Immature natural killer cell (primary cell): Measurements from ENCODE around the gene EPHA3. TPM values are rescaled to one million over a fixed set of nuclear protein-coding genes. Genes with fewer than 3 reads are reported as not detected.

Experiments used
- DNase-seq, 3 donors: peaks; one replicate each; pipeline ENCODE4 v3.0.0; 2022; ENCODE audit warnings: mixed read lengths in 1 of 3
- H3K27ac Mint-ChIP-seq, 6 donors: one replicate each; pipeline ENCODE4 v1.8.0; 2020; ENCODE audit warnings: mixed read lengths in 6 of 6, mild to moderate bottlenecking in 5 of 6, inconsistent platforms in 4 of 6, moderate library complexity in 3 of 6
- H3K27me3 Mint-ChIP-seq, 3 donors: one replicate each; pipeline ENCODE4 v1.8.0; 2020 to 2021; ENCODE audit warnings: low read depth in 3 of 3, mild to moderate bottlenecking in 3 of 3, mixed read lengths in 3 of 3, moderate library complexity in 3 of 3, inconsistent platforms in 1 of 3
- H3K36me3 Mint-ChIP-seq, 3 donors: one replicate each; pipeline ENCODE4 v1.8.0; 2020; ENCODE audit warnings: mixed read lengths in 3 of 3, inconsistent platforms in 2 of 3, mild to moderate bottlenecking in 2 of 3
- H3K4me1 Mint-ChIP-seq, 2 donors: one replicate each; pipeline ENCODE4 v1.8.0; 2020; ENCODE audit warnings: inconsistent platforms in 2 of 2, mild to moderate bottlenecking in 2 of 2, mixed read lengths in 2 of 2, moderate library complexity in 1 of 2
- H3K4me3 Mint-ChIP-seq, 5 donors: one replicate each; pipeline ENCODE4 v1.8.0; 2020; ENCODE audit warnings: mild to moderate bottlenecking in 5 of 5, mixed read lengths in 5 of 5, inconsistent platforms in 3 of 5, moderate library complexity in 3 of 5
- H3K9me3 Mint-ChIP-seq, 6 donors: one replicate each; pipeline ENCODE4 v1.8.0; 2020; ENCODE audit warnings: mild to moderate bottlenecking in 6 of 6, mixed read lengths in 6 of 6, inconsistent platforms in 4 of 6, moderate library complexity in 3 of 6
- polyA plus RNA-seq, 3 donors: library from polyadenylated mRNA; unstranded; fragments of 300-500 nt; fragmentation: Illumina TruSeq; gene quantifications; one replicate each; pipeline ENCODE4 v1.2.3, GENCODE V29; 2021

Gene EPHA3
- polyA plus RNA-seq, 3 donors from 2014 or later: not detected

DNA sequence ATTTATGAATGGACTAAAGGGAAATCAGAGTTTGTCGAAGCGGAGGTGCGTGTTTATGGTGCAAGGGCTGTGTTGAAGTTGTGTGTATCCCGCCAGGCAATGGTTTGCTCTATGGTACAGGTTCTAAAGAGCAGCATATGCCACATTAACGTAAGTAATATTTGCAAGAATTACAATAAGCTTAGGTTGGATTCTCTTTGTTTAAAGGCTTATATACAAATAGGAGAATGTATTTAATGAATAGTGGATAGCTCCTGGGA lies 800 bp downstream of the EPHA3 start:
- Mint-ChIP-seq H3K27ac (no peak overlapping the region), H3K4me1 (peaks cover 0 to 12% of the 10 kb centered on the region in 2 donors), H3K4me3 (no peak overlapping the region), H3K9me3 (peaks cover 0 to 28% (median 7%) of the 10 kb centered on the region in 6 donors), H3K27me3 (peaks cover 0 to 1% (median 0%) of the 10 kb centered on the region in 3 donors), H3K36me3 (no peaks in the 10 kb centered on the region)
- DNase-seq: no peak

GRCh38 chr3:89113344-89113743 lies 5.9 kb downstream of the EPHA3 start:
- no peaks in the 10 kb centered on the region for H3K36me3 Mint-ChIP-seq
- no peak overlapping the region for H3K4me3 Mint-ChIP-seq
- peaks cover 0 to 7% (median 0%) of the 10 kb centered on the region in 3 donors for H3K27me3 Mint-ChIP-seq
- no peak for DNase-seq
- H3K9me3 Mint-ChIP-seq: peaks cover 0 to 20% (median 7%) of the 10 kb centered on the region in 6 donors
- H3K27ac Mint-ChIP-seq: no peak overlapping the region
- no peaks in the 10 kb centered on the region for H3K4me1 Mint-ChIP-seq

DNA sequence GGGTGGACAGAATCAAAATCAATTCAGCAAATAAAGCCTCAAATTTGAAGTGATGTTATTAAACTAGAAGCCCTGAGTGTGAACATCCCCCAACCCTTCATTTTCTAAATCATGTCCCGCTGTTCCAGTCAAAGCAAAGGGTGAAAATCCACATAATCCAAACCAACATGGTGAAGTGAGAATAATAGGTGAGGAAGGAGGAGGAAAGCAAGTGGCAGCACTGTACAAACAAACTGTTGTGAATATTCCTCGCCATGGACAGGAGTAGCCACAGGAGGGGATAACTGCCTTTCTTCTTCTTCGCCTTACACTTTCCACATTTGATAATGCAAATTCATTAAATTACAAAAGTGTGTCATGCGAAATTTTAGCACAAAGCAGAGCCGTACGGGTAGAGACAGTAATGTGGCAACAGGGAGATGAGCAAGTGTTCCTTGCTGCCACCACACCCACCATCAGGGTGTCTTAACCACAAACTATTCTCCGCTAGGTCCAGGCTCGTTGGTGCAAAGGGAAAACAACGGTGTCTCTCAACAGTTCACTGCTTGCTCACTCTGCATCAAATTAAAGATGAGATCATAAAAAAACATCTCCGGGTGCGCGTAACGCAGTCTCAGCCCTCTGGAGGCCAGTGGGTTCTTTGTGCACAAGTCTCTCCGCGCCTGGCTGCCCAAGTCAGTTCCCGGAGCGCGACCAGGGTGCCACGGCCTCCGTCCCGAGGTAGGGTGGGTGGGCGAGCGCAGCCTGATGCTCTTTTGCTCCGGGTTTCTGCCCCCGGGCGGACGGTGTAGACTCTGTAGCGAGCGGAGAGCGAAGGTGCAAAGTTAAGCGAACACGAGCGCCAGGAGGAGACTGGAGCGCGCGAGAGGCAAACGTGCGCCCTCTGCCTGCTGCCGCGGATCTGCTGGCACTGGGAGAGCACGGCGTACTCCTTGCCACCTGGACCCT lies 6.7 kb downstream of the EPHA3 start:
- Mint-ChIP-seq H3K4me1 (no peaks in the 10 kb centered on the region), H3K27me3 (peaks cover 0 to 7% (median 0%) of the 10 kb centered on the region in 3 donors), H3K27ac (no peak overlapping the region), H3K36me3 (no peaks in the 10 kb centered on the region), H3K4me3 (no peak overlapping the region), H3K9me3 (peaks cover 0 to 20% (median 7%) of the 10 kb centered on the region in 6 donors)
- DNase-seq: no peak

DNA sequence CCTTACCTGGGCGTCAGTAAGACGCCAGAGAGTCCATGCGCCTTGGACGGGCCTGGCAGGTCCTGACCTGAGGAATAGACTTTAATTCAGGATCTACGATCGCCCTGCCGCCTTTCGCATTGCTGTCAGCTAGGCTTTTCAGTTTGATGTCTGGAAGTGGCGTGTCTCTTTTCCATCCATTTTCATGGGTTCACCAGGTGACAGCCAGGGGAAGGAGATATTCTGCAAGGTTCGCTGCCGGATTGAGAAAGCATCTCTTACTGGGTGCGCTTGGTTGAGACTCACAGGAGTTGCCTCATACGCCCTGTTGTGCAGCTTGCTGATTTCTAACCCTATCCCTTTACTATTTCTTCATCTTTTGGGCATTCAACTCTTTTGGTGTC lies 7.4 kb downstream of the EPHA3 start:
- no peaks in the 10 kb centered on the region for H3K4me1 Mint-ChIP-seq
- peaks cover 0 to 17% (median 7%) of the 10 kb centered on the region in 6 donors for H3K9me3 Mint-ChIP-seq
- H3K4me3 Mint-ChIP-seq: no peak overlapping the region
- DNase-seq: no peak
- H3K27ac Mint-ChIP-seq: no peak overlapping the region
- no peaks in the 10 kb centered on the region for H3K36me3 Mint-ChIP-seq
- peaks cover 0 to 7% (median 0%) of the 10 kb centered on the region in 3 donors for H3K27me3 Mint-ChIP-seq

DNA sequence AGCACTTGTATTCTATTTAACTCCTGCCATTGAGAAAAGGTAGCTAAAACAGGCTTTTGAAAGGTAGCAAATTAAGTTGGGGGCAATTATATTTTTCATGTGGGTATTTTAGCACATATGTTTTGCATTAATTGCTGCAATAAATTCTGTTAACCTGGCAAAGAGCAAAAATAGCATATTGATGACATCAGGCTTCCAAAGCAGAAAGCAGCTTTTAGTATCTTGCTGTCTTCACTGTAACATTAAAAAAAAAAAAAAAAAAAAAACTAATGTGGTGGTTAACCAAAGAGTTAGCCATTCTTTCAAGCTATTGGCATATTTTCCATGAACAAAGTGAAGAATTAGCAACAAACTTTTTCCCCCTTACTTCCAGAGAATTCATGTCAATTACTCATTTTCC lies 9.1 kb downstream of the EPHA3 start:
- Mint-ChIP-seq H3K4me3 (no peak overlapping the region), H3K36me3 (no peaks in the 10 kb centered on the region), H3K27me3 (peaks cover 0 to 7% (median 0%) of the 10 kb centered on the region in 3 donors), H3K4me1 (no peaks in the 10 kb centered on the region), H3K9me3 (peaks cover 2 to 18% (median 11%) of the 10 kb centered on the region in 6 donors), H3K27ac (no peak overlapping the region)
- no peak for DNase-seq

- no peak overlapping the region for H3K27ac Mint-ChIP-seq
- no peaks in the 10 kb centered on the region for H3K4me1 Mint-ChIP-seq
- no peak for DNase-seq
- no peaks in the 10 kb centered on the region for H3K36me3 Mint-ChIP-seq
- H3K4me3 Mint-ChIP-seq: no peak overlapping the region
- no peaks in the 10 kb centered on the region for H3K27me3 Mint-ChIP-seq
- H3K9me3 Mint-ChIP-seq: peaks cover 1 to 39% (median 16%) of the 10 kb centered on the region in 6 donors
Measured at GRCh38 chr3:89138048-89138447, 30.6 kb downstream of the EPHA3 start.

DNA sequence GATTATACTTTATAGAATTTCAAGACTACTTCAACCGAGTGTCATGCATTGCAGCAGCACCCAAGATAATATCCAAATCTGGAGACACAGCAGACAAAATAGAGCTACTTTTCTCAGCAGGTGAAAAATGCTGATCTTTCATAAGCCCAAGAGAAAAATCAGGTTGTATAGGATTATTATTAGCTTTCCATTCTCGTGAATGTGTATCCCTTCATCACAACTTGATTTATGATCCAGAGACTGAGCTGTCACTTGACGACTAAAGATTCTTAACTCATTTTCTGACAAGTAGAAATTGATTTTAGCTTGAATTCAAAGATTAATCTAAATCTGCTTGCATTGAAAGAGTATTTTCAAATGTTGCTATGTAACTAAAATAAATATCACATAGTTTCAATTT lies 32.4 kb downstream of the EPHA3 start:
- H3K4me1 Mint-ChIP-seq: no peaks in the 10 kb centered on the region
- no peak for DNase-seq
- no peaks in the 10 kb centered on the region for H3K36me3 Mint-ChIP-seq
- H3K4me3 Mint-ChIP-seq: no peak overlapping the region
- H3K9me3 Mint-ChIP-seq: peaks cover 0 to 36% (median 12%) of the 10 kb centered on the region in 6 donors
- H3K27ac Mint-ChIP-seq: no peak overlapping the region
- no peaks in the 10 kb centered on the region for H3K27me3 Mint-ChIP-seq

GRCh38 chr3:89144080-89144479 lies 36.7 kb downstream of the EPHA3 start:
- H3K27me3 Mint-ChIP-seq: no peaks in the 10 kb centered on the region
- no peaks in the 10 kb centered on the region for H3K36me3 Mint-ChIP-seq
- no peak overlapping the region for H3K4me3 Mint-ChIP-seq

GRCh38 chr3:89145995-89146394 lies 38.6 kb downstream of the EPHA3 start:
- DNase-seq: no peak
- H3K27ac Mint-ChIP-seq: no peak overlapping the region
- H3K36me3 Mint-ChIP-seq: no peaks in the 10 kb centered on the region
- H3K4me3 Mint-ChIP-seq: no peak overlapping the region
- no peaks in the 10 kb centered on the region for H3K27me3 Mint-ChIP-seq
- H3K9me3 Mint-ChIP-seq: peaks cover 5 to 33% (median 13%) of the 10 kb centered on the region in 6 donors
- no peaks in the 10 kb centered on the region for H3K4me1 Mint-ChIP-seq

More at GRCh38 chr3:89144080-89144479, 36.7 kb downstream of the EPHA3 start:
- H3K9me3 Mint-ChIP-seq: peaks cover 5 to 43% (median 12%) of the 10 kb centered on the region in 6 donors
- no peaks in the 10 kb centered on the region for H3K4me1 Mint-ChIP-seq
- DNase-seq: no peak
- no peak overlapping the region for H3K27ac Mint-ChIP-seq

DNA sequence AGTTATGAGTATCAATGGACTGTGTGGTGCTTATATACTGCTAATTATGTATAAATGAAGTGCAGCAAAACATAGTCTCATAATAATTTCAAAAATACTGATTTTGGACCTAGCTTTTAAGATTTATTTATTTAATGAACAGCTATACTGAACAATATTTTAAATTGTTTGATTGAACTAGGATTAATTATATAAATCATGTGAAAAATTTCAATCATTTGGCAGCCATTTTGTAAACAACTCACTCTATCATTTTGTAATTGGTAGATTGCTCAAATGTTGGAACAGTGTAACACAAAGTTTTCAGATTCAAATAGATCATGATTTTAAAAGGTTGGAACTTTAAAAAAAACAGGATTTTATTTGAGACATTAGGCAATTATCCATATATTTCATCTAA lies 47.0 kb downstream of the EPHA3 start:
- peaks cover 9 to 41% (median 13%) of the 10 kb centered on the region in 6 donors for H3K9me3 Mint-ChIP-seq
- H3K27me3 Mint-ChIP-seq: peaks cover 0 to 2% (median 0%) of the 10 kb centered on the region in 3 donors
- no peaks in the 10 kb centered on the region for H3K4me1 Mint-ChIP-seq
- no peak overlapping the region for H3K4me3 Mint-ChIP-seq
- H3K27ac Mint-ChIP-seq: no peak overlapping the region
- H3K36me3 Mint-ChIP-seq: no peaks in the 10 kb centered on the region
- no peak for DNase-seq

GRCh38 chr3:89155811-89156210 lies 48.4 kb downstream of the EPHA3 start:
- H3K36me3 Mint-ChIP-seq: no peaks in the 10 kb centered on the region
- no peak overlapping the region for H3K27ac Mint-ChIP-seq
- no peak for DNase-seq
- peaks cover 0 to 2% (median 0%) of the 10 kb centered on the region in 3 donors for H3K27me3 Mint-ChIP-seq
- H3K9me3 Mint-ChIP-seq: peaks cover 4 to 34% (median 12%) of the 10 kb centered on the region in 6 donors
- H3K4me1 Mint-ChIP-seq: no peaks in the 10 kb centered on the region
- no peak overlapping the region for H3K4me3 Mint-ChIP-seq

- DNase-seq: no peak
- Mint-ChIP-seq H3K9me3 (peaks cover 0 to 39% (median 10%) of the 10 kb centered on the region in 6 donors), H3K36me3 (no peaks in the 10 kb centered on the region), H3K4me1 (no peaks in the 10 kb centered on the region), H3K27ac (no peak overlapping the region), H3K27me3 (no peaks in the 10 kb centered on the region), H3K4me3 (no peak overlapping the region)
Measured at GRCh38 chr3:89157575-89157974, 50.2 kb downstream of the EPHA3 start.

DNA sequence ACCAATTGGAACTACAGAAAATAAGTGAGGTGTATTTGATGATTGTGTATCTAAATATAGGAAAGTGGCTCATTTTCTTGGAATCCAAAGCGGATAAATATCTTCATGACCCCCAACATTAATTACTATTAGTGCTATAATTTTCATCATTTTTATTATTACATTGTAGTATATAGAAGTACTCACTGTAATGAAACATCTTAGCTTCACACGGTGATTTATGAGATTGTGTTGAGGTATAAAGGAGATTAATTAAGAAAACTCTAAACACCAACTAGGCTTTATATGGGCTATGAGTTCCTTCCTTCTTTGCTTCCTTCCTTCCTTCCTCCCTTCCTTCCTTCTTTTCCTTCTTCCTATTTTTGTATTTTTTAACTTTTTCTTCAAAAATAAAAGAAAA lies 52.2 kb downstream of the EPHA3 start:
- Mint-ChIP-seq H3K27me3 (no peaks in the 10 kb centered on the region), H3K9me3 (peaks cover 0 to 34% (median 9%) of the 10 kb centered on the region in 6 donors), H3K4me1 (no peaks in the 10 kb centered on the region), H3K27ac (no peak overlapping the region), H3K36me3 (no peaks in the 10 kb centered on the region), H3K4me3 (no peak overlapping the region)
- DNase-seq: no peak

- peaks cover 6 to 30% (median 14%) of the 10 kb centered on the region in 6 donors for H3K9me3 Mint-ChIP-seq
Measured at GRCh38 chr3:89164774-89165173, 57.4 kb downstream of the EPHA3 start.

More at GRCh38 chr3:89164774-89165173, 57.4 kb downstream of the EPHA3 start:
- DNase-seq: no peak
- no peaks in the 10 kb centered on the region for H3K4me1 Mint-ChIP-seq
- no peaks in the 10 kb centered on the region for H3K27me3 Mint-ChIP-seq
- H3K36me3 Mint-ChIP-seq: peaks cover 0 to 3% (median 0%) of the 10 kb centered on the region in 3 donors
- no peak overlapping the region for H3K27ac Mint-ChIP-seq
- no peak overlapping the region for H3K4me3 Mint-ChIP-seq
